Inferior parietal cortex (tissue), 1 donor: ENCODE results near the gene PLEKHA3.
"Not testable (repeated sequence)": the region's sequence is repeated elsewhere in the genome, so short reads cannot be mapped to it uniquely, and the experiment has no call there.

Experiments
- DNase-seq: peaks from one replicate; pipeline ENCODE4 v3.0.0-alpha.2; 2016; ENCODE audit errors: extremely low spot score

Gene PLEKHA3

DNA sequence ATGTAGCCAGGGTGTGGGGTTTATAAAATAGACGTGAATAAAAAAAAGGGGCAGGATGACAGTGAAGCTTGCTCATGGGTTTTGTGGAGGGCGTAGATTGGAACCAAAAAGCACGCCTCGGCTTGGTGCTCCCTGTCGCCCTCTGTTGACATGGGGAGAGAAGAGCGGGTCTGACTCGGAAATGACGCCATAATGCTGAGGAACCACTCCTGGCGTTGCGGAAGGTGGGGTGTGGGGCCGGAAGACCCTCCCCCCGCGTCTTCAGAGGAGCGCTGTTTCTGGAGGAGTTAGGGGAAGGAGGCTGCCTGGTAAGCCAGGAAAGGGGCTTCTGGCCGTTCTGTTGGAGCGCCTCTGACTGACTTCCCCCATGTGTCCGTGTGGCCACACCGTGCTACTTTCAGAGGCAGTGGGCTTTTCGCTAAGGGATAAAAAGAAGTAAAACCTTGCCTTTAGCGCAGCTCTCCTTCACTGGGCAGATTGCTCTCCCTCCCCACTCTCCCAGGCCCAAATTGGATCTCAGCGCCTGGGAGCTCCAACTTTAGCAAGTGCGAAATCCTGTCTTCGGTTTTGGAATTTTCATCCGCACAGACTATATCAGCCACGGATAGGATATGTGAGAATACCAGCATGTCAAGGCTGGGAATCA lies 42.8 kb downstream of the PLEKHA3 start:
- peak; percentile 86 for DNase-seq

DNA sequence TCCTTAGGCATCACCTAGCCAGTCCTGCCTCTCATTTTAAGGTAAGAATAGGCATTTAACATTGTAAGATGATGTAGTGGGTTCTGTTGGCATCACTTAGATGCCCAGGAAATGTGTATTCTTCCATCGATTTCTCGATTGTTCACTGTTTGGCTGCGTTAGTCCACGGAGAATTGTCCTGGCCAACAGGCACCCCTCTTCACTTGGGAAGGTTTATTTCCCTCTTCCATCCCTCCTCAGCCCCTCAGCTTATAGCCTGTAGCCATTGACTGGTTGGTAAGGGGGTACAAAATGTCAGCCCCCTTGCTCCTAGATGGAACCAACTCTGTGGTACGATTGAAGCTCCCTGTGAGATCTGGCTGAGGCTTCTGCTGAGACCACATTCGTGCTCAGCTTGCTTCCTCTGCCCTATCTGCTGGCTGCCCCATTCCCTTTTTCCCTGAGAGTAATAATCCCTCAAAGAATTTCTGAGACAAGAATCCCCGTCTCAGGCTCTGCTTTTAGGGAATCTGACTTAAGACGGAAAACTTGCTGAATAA lies 43.4 kb downstream of the PLEKHA3 start:
- peak; percentile 9 for DNase-seq

- DNase-seq = not testable (repeated sequence)
Observed at GRCh38 chr2:178525010-178525409, 44.8 kb downstream of the PLEKHA3 start.

GRCh38 chr2:178525460-178525859 lies 45.2 kb downstream of the PLEKHA3 start:
- DNase-seq = not testable (repeated sequence)

GRCh38 chr2:178526256-178526655 lies 46.0 kb downstream of the PLEKHA3 start:
- DNase-seq = no peak

DNA sequence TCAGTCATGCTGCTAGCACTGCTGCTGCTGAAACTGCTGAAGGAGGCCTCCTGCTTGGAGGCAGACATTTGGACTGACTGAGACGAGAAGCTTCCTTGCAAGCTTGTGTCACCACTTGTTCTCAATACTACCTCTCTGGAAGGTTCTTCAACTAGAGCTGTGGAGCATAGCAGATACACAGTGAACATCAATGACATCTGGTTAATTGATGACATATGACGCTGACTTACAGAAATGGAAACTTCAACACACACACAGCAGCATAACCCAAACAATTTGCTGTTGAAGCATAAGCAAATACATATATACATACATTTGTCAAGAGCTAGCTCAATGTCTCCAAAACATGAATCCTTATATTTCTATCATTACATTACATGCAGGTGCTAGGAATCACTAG lies 47.3 kb downstream of the PLEKHA3 start:
- DNase-seq = no peak

DNA sequence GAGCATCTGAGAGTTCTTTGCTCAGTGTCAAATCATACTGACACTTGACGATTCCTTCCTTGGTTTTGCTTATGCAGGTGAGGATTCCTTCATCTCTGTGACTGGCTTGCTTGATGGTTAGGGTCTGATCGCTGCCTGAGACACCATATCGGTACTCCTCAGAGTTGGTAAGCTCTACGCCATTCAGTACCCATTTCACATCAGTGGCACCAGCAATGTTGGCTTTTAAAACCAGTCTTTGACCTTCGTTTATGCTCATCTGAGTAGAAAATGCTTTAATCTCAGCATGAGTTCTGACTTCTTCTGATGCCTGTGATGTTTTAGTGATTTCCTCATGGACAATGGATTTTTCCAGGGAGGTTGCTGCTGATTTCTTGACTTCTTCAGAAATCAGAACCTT lies 48.4 kb downstream of the PLEKHA3 start:
- no peak for DNase-seq

DNA sequence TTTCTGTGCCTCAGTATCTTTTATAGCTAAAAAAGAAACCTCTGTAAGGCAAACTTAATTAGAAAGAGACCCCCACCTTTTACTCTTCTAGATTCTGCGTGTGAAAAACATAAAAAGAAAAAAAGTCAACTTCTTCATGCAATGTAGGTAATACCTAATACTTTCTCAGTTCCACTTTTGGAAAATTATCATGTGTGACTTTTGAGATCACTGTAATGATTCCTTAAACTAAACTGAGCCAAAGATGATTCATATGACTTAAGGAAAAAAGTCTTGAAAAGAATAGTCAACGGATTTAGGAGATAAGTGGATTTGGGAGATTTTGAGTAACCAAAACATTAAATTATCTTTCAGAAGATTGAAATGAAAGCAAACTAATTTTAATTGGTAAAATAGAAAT lies 48.9 kb downstream of the PLEKHA3 start:
- DNase-seq = no peak

DNA sequence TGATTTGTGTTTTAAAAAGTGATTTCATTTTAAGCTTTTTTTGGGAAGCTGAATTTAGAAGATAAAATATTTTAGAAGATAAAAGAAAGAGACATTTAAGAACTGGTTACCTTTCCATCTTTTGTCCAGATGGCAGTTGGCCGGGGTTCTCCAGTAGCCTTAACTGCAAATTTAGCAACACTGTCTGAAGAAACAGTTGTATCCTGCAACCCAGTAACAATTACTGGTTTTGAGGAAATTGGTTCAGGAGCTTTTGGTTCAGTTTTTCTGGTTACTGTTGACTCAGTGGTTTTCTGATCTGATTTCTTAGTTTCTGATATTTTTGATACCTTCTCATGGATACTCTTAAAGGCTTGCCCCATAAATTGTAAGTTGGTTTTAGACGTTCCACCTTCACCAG lies 49.9 kb downstream of the PLEKHA3 start:
- no peak for DNase-seq

- no peak for DNase-seq
Observed at GRCh38 chr2:178530625-178531142, 50.4 kb downstream of the PLEKHA3 start.

DNA sequence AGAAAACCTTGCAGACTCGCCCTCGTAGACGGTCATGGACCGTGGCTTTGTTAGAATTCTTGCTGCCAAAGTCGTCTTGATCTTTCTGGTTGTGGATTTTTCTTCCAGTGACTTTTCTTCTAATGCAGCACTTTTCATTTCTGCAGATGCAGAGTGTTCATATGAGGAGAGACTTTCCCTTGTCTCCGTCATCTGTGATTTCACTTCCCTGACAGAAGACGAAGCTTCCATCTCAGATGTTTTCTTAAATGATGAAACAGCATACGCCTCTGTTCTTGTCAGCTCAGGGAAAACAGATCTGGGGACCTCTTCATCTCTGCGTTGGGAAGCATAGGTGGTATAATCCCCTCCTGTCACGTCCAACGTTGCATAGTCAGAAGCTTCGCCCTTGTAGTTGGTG lies 50.9 kb downstream of the PLEKHA3 start:
- no peak for DNase-seq

- no peak for DNase-seq
Observed at GRCh38 chr2:178536037-178536436, 55.8 kb downstream of the PLEKHA3 start.

DNA sequence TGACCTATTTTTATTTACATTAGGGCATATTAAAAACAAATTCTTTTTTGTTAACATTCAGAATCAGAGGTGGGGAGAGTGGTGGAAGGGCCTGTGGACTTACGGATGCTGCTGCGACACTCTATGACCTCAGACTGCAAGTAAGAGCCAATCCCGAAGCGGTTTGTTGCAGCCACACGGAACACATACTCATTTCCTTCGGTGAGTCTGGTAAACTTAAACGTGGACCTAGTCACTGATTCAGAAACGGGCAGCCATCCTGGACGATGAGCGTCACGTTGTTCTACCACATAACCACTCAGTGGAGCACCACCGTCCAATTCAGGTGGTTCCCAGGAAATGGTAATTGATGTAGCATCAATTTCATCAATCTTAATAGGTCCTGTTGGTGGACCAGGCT lies 61.9 kb downstream of the PLEKHA3 start:
- DNase-seq = no peak

- DNase-seq = no peak
Observed at GRCh38 chr2:178542569-178542968, 62.3 kb downstream of the PLEKHA3 start.

DNA sequence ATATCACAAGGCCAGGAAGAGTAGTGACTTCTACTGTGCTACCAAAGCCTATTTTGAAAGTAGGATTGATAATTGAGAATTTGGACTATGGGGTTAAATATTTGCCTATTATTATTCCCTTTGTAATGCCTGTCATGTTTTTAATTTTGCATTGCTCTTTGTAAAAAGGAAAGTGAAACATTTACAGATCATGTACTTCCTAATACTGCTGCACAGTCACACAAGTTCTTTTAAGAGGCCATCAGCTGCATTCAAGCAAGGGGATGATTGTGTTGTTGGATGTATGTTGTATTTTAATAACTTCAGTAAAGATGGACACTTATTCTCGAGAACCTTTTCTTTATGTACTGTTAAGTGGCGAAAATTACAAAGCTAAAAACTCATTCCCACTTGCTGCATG lies 70.1 kb downstream of the PLEKHA3 start:
- DNase-seq = no peak

GRCh38 chr2:178553047-178553446 lies 72.8 kb downstream of the PLEKHA3 start:
- DNase-seq = peak; percentile 50
